Parathyroid adenoma (tissue), 2 donors: Measurements from ENCODE around the gene NSMF.

Experiments
- H2AFZ ChIP-seq: fragments of 300-600 bp; sonication (generic); one replicate; pipeline ENCODE4 v1.7.0; 2017; ENCODE audit warnings: antibody characterized with exemption, mild to moderate bottlenecking
- H3K27ac ChIP-seq: fragments of 300-600 bp; sonication (generic); one replicate; pipeline ENCODE4 v1.7.0; 2017
- H3K27me3 ChIP-seq: fragments of 300-600 bp; sonication (generic); one replicate; pipeline ENCODE4 v1.7.0; 2017; ENCODE audit warnings: low read length; ENCODE audit not compliant: control insufficient read depth, insufficient read depth
- H3K36me3 ChIP-seq: fragments of 300-600 bp; sonication (generic); one replicate; pipeline ENCODE4 v1.7.0; 2017; ENCODE audit warnings: low read length; ENCODE audit not compliant: control insufficient read depth, insufficient read depth
- H3K4me1 ChIP-seq: fragments of 300-600 bp; sonication (generic); one replicate; pipeline ENCODE4 v1.7.0; 2017; ENCODE audit warnings: control low read depth
- H3K4me2 ChIP-seq: fragments of 300-600 bp; sonication (generic); one replicate; pipeline ENCODE4 v1.7.0; 2017; ENCODE audit warnings: low read length
- H3K4me3 ChIP-seq: fragments of 300-600 bp; sonication (generic); one replicate; pipeline ENCODE4 v1.7.0; 2017; ENCODE audit warnings: low read depth, low read length
- H3K79me2 ChIP-seq: fragments of 300-600 bp; sonication (generic); one replicate; pipeline ENCODE4 v1.7.0; 2017; ENCODE audit warnings: control low read depth
- H3K9ac ChIP-seq: fragments of 300-600 bp; sonication (generic); one replicate; pipeline ENCODE4 v1.7.0; 2017; ENCODE audit warnings: mild to moderate bottlenecking
- H3K9me3 ChIP-seq: fragments of 300-600 bp; sonication (generic); one replicate; pipeline ENCODE4 v1.7.0; 2017; ENCODE audit warnings: low read length; ENCODE audit not compliant: control insufficient read depth
- CTCF ChIP-seq: fragments of 300-600 bp; sonication (generic); IDR thresholded peaks from one replicate; pipeline ENCODE4 v1.7.0; 2017; ENCODE audit warnings: antibody characterized with exemption, mild to moderate bottlenecking
- donor health status: primary hyperparathyroidism.

NSMF gene

GRCh38 chr9:137476856-137477255 is 17.7 kb upstream of the NSMF start:
- Histone ChIP-seq H3K36me3 (no peaks in the 10 kb centered on the region), H3K79me2 (no peaks in the 10 kb centered on the region), H3K9me3 (no peaks in the 10 kb centered on the region), H3K4me2 (no peak overlapping the region), H3K9ac (no peak overlapping the region), H3K4me3 (no peak overlapping the region), H3K27ac (no peak overlapping the region), H3K27me3 (no peaks in the 10 kb centered on the region), H3K4me1 (no peaks in the 10 kb centered on the region), H2AFZ (no peak overlapping the region)
- TF ChIP-seq CTCF, result no peak

GRCh38 chr9:137475666-137476065 is 16.5 kb upstream of the NSMF start:
- no peaks in the 10 kb centered on the region for H3K9me3 ChIP-seq
- no peak for TF ChIP-seq CTCF
- no peak overlapping the region for H3K4me2 ChIP-seq
- no peaks in the 10 kb centered on the region for H3K36me3 ChIP-seq
- no peak overlapping the region for H3K4me3 ChIP-seq
- H3K27ac ChIP-seq, result no peak overlapping the region
- no peaks in the 10 kb centered on the region for H3K4me1 ChIP-seq
- H2AFZ ChIP-seq, result no peak overlapping the region
- no peaks in the 10 kb centered on the region for H3K79me2 ChIP-seq
- no peak overlapping the region for H3K9ac ChIP-seq
- no peaks in the 10 kb centered on the region for H3K27me3 ChIP-seq

- Histone ChIP-seq H3K27ac (no peak overlapping the region), H3K4me3 (no peak overlapping the region), H3K4me1 (no peaks in the 10 kb centered on the region), H3K27me3 (no peaks in the 10 kb centered on the region), H2AFZ (no peak overlapping the region), H3K36me3 (no peaks in the 10 kb centered on the region), H3K4me2 (no peak overlapping the region), H3K79me2 (no peaks in the 10 kb centered on the region), H3K9ac (no peak overlapping the region), H3K9me3 (no peaks in the 10 kb centered on the region)
- TF ChIP-seq CTCF, result no peak
Measured at GRCh38 chr9:137474271-137474670, 15.1 kb upstream of the NSMF start.

GRCh38 chr9:137470785-137471184 is 11.7 kb upstream of the NSMF start:
- no peak overlapping the region for H3K4me2 ChIP-seq
- no peaks in the 10 kb centered on the region for H3K36me3 ChIP-seq
- no peak overlapping the region for H3K9ac ChIP-seq
- H3K9me3 ChIP-seq, result no peaks in the 10 kb centered on the region
- no peaks in the 10 kb centered on the region for H3K27me3 ChIP-seq
- no peaks in the 10 kb centered on the region for H3K4me1 ChIP-seq
- TF ChIP-seq CTCF, result no peak
- no peak overlapping the region for H3K4me3 ChIP-seq
- no peak overlapping the region for H3K27ac ChIP-seq
- H3K79me2 ChIP-seq, result no peaks in the 10 kb centered on the region
- no peak overlapping the region for H2AFZ ChIP-seq

GRCh38 chr9:137467896-137468295 is 8.8 kb upstream of the NSMF start:
- Histone ChIP-seq H3K4me2 (no peak overlapping the region), H3K9me3 (no peaks in the 10 kb centered on the region), H3K36me3 (no peaks in the 10 kb centered on the region), H3K79me2 (no peaks in the 10 kb centered on the region), H3K4me1 (no peaks in the 10 kb centered on the region), H2AFZ (no peak overlapping the region), H3K4me3 (no peak overlapping the region), H3K9ac (no peak overlapping the region), H3K27ac (no peak overlapping the region), H3K27me3 (no peaks in the 10 kb centered on the region)
- no peak for TF ChIP-seq CTCF
